Osteoblast (primary cell): Measurements from ENCODE around the gene DNLZ. TPM values are rescaled to one million over a fixed set of nuclear protein-coding genes. Genes with fewer than 3 reads are reported as not detected.

Experiments
- DNase-seq: peaks from one replicate; pipeline ENCODE4 v3.0.0; 2011; ENCODE audit warnings: low spot score, mixed read lengths; ENCODE audit not compliant: insufficient read length; ENCODE audit errors: missing footprints
- H2AFZ ChIP-seq: 2 replicates; pipeline ENCODE4 v1.6.0; 2011; ENCODE audit warnings: mild to moderate bottlenecking, low read length
- H3K27ac ChIP-seq: 2 replicates; pipeline ENCODE4 v1.5.1; 2011; ENCODE audit warnings: mild to moderate bottlenecking, low read depth, low read length, moderate library complexity
- H3K27me3 ChIP-seq: 2 replicates; pipeline ENCODE4 v1.6.0; 2012; ENCODE audit warnings: mild to moderate bottlenecking, control low read depth, inconsistent platforms, low read length, moderate library complexity; ENCODE audit not compliant: insufficient read depth
- H3K36me3 ChIP-seq: 2 replicates; pipeline ENCODE4 v1.5.1; 2011; ENCODE audit warnings: mild to moderate bottlenecking, low read length, control low read depth, moderate library complexity; ENCODE audit not compliant: insufficient read depth
- H3K4me1 ChIP-seq: 2 replicates; pipeline ENCODE4 v1.5.1; 2011; ENCODE audit warnings: mild to moderate bottlenecking, low read length, control low read depth, moderate library complexity; ENCODE audit not compliant: insufficient read depth
- H3K4me2 ChIP-seq: 2 replicates; pipeline ENCODE4 v1.6.0; 2011; ENCODE audit warnings: mild to moderate bottlenecking, low read length; ENCODE audit not compliant: insufficient read depth
- H3K4me3 ChIP-seq: fragments of 200-600 bp; sonication (generic); 3 replicates; pipeline ENCODE4 v1.5.1; 2012; ENCODE audit warnings: mild to moderate bottlenecking, low read length, inconsistent platforms; ENCODE audit not compliant: insufficient read depth
- H3K79me2 ChIP-seq: 2 replicates; pipeline ENCODE4 v1.6.0; 2012; ENCODE audit warnings: mild to moderate bottlenecking, low read length, control low read depth, inconsistent platforms; ENCODE audit not compliant: insufficient read depth
- H3K9me3 ChIP-seq: 2 replicates; pipeline ENCODE4 v1.5.1; 2011; ENCODE audit warnings: low read depth, low read length, control low read depth
- H4K20me1 ChIP-seq: 2 replicates; pipeline ENCODE4 v1.6.0; 2012; ENCODE audit warnings: mild to moderate bottlenecking, low read length, control low read depth; ENCODE audit not compliant: insufficient read depth
- total RNA-seq: library from RNA; depleted of rRNA; stranded (reverse); fragments of >200 nt; gene quantifications from 2 replicates; pipeline ENCODE4 v1.2.3, GENCODE V29; 2012
- TF ChIP-seq, protein P1 (sequence below): IDR thresholded peaks from 2 replicates; pipeline ENCODE4 v1.5.1; 2011; ENCODE audit warnings: mild to moderate bottlenecking, low read depth, low read length, moderate library complexity; ENCODE audit errors: extremely low read depth

The DNLZ gene
- total RNA-seq, 1 donor = 4.3 TPM

- H3K4me3 ChIP-seq = no peak overlapping the region
- peaks cover 33% of the 10 kb centered on the region for H3K36me3 ChIP-seq
- H3K4me1 ChIP-seq = peaks cover 27% of the 10 kb centered on the region
- H3K4me2 ChIP-seq = no peak overlapping the region
- DNase-seq = no peak
- H4K20me1 ChIP-seq = peaks cover 47% of the 10 kb centered on the region
- H3K79me2 ChIP-seq = no peaks in the 10 kb centered on the region
- TF ChIP-seq, protein P1, sequence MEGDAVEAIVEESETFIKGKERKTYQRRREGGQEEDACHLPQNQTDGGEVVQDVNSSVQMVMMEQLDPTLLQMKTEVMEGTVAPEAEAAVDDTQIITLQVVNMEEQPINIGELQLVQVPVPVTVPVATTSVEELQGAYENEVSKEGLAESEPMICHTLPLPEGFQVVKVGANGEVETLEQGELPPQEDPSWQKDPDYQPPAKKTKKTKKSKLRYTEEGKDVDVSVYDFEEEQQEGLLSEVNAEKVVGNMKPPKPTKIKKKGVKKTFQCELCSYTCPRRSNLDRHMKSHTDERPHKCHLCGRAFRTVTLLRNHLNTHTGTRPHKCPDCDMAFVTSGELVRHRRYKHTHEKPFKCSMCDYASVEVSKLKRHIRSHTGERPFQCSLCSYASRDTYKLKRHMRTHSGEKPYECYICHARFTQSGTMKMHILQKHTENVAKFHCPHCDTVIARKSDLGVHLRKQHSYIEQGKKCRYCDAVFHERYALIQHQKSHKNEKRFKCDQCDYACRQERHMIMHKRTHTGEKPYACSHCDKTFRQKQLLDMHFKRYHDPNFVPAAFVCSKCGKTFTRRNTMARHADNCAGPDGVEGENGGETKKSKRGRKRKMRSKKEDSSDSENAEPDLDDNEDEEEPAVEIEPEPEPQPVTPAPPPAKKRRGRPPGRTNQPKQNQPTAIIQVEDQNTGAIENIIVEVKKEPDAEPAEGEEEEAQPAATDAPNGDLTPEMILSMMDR = no peak
- H3K27me3 ChIP-seq = no peaks in the 10 kb centered on the region
- H3K9me3 ChIP-seq = no peaks in the 10 kb centered on the region
- H3K27ac ChIP-seq = no peak overlapping the region
- no peak overlapping the region for H2AFZ ChIP-seq
Observed at GRCh38 chr9:136343884-136344269, 19.7 kb downstream of the DNLZ start.

- DNase-seq = no peak
- Histone ChIP-seq H3K4me1 (peaks cover 27% of the 10 kb centered on the region), H3K9me3 (no peaks in the 10 kb centered on the region), H3K4me2 (no peak overlapping the region), H2AFZ (no peak overlapping the region), H3K27me3 (no peaks in the 10 kb centered on the region), H3K27ac (no peak overlapping the region), H3K79me2 (no peaks in the 10 kb centered on the region), H3K4me3 (no peak overlapping the region), H3K36me3 (peaks cover 33% of the 10 kb centered on the region), H4K20me1 (peaks cover 48% of the 10 kb centered on the region)
- TF ChIP-seq, protein P1 = no peak
Observed at GRCh38 chr9:136343121-136343883, 20.2 kb downstream of the DNLZ start.

DNA sequence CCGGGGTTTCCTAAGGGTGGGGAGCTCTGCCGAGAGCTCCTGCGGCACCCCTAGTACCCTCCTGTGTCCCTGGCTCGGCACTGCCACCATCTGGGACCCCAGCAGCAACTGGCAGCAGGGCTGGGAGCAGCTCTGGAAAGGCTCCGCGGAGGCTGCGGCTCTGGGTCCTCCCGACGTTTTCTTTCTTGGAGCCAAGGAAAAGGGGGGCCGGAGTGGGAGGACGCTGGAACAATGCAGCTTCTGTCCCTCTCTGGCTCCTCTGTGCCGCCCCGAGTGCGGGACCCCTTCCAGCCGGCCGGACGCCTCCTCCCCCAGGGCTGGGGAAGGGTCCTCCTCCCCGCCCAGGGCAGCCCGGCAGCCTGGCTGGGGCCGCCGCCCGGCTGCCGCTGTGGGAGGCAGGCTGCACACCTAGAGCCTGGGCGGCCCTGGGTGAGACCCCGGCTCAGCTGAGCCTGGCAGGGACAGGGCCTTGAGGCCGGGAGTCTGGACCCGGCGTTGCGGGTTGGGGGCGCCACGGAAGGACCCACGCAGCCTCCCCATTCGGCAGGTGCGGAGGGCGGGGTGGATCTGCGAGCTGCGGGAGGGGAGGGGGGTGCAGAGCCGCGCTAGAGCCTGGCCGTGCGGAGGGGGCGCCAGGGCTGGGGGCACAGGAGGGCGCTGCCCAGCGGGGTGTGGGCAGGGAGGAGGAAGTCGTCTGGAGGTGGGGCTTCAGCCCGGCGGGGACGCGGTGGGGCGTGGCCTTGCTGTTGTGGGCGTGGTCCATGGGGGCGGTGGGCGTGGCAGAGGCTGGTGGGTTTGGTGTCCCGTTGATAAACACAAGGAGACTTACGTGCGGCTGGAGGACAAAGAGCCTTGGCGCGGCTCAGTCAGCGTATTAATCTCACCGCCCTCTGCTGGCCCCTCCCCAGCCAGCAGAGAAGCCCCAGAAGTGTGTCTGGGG, 21.1 kb downstream of the DNLZ start:
- TF ChIP-seq, protein P1 = no peak
- no peak overlapping the region for H3K4me2 ChIP-seq
- no peak overlapping the region for H3K27ac ChIP-seq
- no peak overlapping the region for H2AFZ ChIP-seq
- no peak overlapping the region for H3K4me3 ChIP-seq
- peaks cover 24% of the 10 kb centered on the region for H3K4me1 ChIP-seq
- no peaks in the 10 kb centered on the region for H3K79me2 ChIP-seq
- no peaks in the 10 kb centered on the region for H3K27me3 ChIP-seq
- no peaks in the 10 kb centered on the region for H3K9me3 ChIP-seq
- peaks cover 40% of the 10 kb centered on the region for H3K36me3 ChIP-seq
- DNase-seq = peak; percentile 93
- H4K20me1 ChIP-seq = peaks cover 48% of the 10 kb centered on the region

DNA sequence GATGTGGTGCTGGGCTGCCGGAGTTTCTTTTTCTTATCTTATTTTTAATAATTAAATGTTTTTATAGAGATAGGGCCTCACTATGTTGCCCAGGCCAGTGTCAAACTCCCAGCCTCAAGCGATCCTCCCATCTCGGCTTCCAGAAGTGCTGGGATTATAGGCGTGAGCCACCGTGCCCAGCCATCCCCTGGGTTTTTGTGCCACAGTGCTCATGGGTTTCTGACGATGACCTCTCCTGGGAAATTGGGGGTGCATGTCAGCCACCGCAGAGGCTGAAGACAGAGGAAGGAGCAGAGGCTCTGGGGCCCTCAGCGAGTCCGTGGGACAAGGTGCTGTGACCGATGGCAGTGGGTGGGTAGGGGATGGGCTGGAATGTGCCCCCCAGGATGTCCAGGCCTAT, 21.8 kb downstream of the DNLZ start:
- H3K9me3 ChIP-seq = no peaks in the 10 kb centered on the region
- peaks cover 1% of the 10 kb centered on the region for H3K79me2 ChIP-seq
- H3K4me3 ChIP-seq = no peak overlapping the region
- no peak for DNase-seq
- H3K4me1 ChIP-seq = peaks cover 22% of the 10 kb centered on the region
- no peak overlapping the region for H3K27ac ChIP-seq
- H4K20me1 ChIP-seq = peaks cover 52% of the 10 kb centered on the region
- H3K36me3 ChIP-seq = peaks cover 46% of the 10 kb centered on the region
- H3K27me3 ChIP-seq = no peaks in the 10 kb centered on the region
- TF ChIP-seq, protein P1 = no peak
- H3K4me2 ChIP-seq = no peak overlapping the region
- no peak overlapping the region for H2AFZ ChIP-seq
